Left lung (tissue), 10 donors: ENCODE measurements around the gene NFIC. TPM values are rescaled to one million over a fixed set of nuclear protein-coding genes. Genes with fewer than 3 reads are reported as not detected.

Source experiments
- ATAC-seq: fragments of 200-7000 bp; cut with Tn5 transposase; one replicate; pipeline ENCODE4 v1.9.1; 2020; ENCODE audit warnings: moderate library complexity
- DNase-seq, 4 donors: peaks; one replicate each; pipeline ENCODE4 v3.0.0-alpha.2; 2013 to 2020
- H3K27ac ChIP-seq, 2 donors: fragments of 200-600 bp; sonication (generic) in 1 of 2; one replicate each; pipeline versions ENCODE4 v1.5.0 to v1.8.0; 2020 to 2021
- H3K27me3 ChIP-seq, 2 donors: fragments of 200-600 bp; sonication (generic) in 1 of 2; one replicate each; pipeline versions ENCODE4 v1.5.0 to v1.8.0; 2020 to 2021
- H3K36me3 ChIP-seq, 2 donors: fragments of 200-600 bp; sonication (generic) in 1 of 2; one replicate each; pipeline versions ENCODE4 v1.5.0 to v1.8.0; 2020 to 2021
- H3K4me1 ChIP-seq, 2 donors: fragments of 200-600 bp; one replicate each; pipeline ENCODE4 v1.8.0; 2021
- H3K4me3 ChIP-seq, 2 donors: fragments of 200-600 bp; sonication (generic) in 1 of 2; one replicate each; pipeline versions ENCODE4 v1.5.0 to v1.8.0; 2020 to 2021; ENCODE audit warnings: mild to moderate bottlenecking in 1 of 2
- H3K9me3 ChIP-seq, 2 donors: fragments of 200-600 bp; sonication (generic) in 1 of 2; one replicate each; pipeline versions ENCODE4 v1.5.0 to v1.8.0; 2020 to 2021
- intact Hi-C, 2 donors: fragments of 100-400 bp; cut with DNase I; formaldehyde crosslinking; loops; one replicate each; pipeline versions ENCODE4 v1.11.2 to v1.14.2; 2022
- polyA plus RNA-seq, 6 donors: library from polyadenylated mRNA; unstranded; fragments of 120-200 nt; gene quantifications; one replicate each; pipeline ENCODE4 v1.2.1, GENCODE V29; 2013; ENCODE audit not compliant: insufficient read length in 6 of 6
- total RNA-seq, 2 donors: library from RNA; stranded (reverse); fragmentation: NEBNext Ultra II Directional; extraction: Animal tissue kit (Norgen Biotek cat#: 25700); gene quantifications; one replicate each; pipeline ENCODE4 v1.2.1, GENCODE V29; 2021
- TF ChIP-seq, protein P1 (sequence below), 2 donors: fragments of 200-600 bp; sonication (generic) in 1 of 2; IDR thresholded peaks; one replicate each; pipeline versions ENCODE4 v1.5.0 to v1.8.0; 2021; ENCODE audit warnings: antibody characterized with exemption in 2 of 2
- donor health status: DM: no; HTN: yes; CAD: no.
- donor health status: DM: no; HTN: no; CAD: no.

The NFIC gene
- total and polyA plus RNA-seq, 8 donors, result 37.2 to 163 (median 55.7) TPM

DNA sequence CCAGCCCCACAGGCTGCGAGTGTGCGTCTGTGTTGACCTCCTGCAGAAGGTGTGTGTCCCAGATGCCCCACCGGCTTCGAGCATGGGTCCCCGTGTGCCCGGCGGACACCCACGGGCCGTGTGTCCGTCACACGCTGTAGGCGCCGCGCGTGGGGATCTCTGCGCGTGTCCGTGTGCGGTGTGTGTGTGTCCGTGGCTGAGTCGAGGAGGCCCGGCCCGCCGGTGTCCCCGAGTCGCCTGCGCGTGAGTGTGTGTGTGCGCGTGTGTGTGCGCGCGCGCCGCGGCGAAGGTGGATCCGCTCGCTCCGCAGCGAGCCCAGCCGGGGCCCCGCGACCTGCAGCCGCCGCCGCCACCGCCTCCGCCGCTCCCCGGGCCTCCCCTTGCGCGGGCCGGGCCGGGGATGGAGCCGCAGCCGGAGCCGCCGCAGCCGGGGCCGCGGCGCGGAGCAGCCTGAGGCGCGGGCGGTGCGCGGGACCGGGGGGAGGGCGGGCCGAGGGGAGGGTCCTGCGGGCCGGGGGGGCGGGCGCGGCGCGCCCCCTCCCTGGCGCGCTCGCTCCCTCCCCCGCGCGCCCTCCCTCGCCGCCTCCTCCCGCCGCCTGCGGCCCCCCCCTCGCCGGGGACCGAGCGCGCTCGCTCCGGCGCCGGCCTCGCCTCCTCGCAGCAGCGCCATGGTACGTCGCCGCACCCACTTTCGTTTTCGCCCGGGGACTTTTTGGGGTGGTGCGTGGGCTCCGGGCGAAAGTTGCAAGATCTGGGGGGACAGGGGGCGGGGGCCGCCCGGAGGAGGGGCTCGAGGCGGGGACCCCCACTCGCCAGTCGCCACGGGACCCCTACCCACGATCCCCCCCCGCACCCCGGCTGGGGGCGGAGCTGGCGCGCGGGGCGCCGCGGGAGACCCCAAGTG, 7.1 kb upstream of the NFIC start:
- Histone ChIP-seq H3K4me3 (peak overlapping the region; percentile 80 to 90), H3K27me3 (peaks cover 0 to 12% of the 10 kb centered on the region in 2 donors), H3K27ac (peak overlapping the region; percentile 95 to 97), H3K9me3 (no peaks in the 10 kb centered on the region), H3K36me3 (no peaks in the 10 kb centered on the region), H3K4me1 (peaks cover 11 to 41% of the 10 kb centered on the region in 2 donors)
- peak; percentile 65 for ATAC-seq
- TF ChIP-seq, protein P1, sequence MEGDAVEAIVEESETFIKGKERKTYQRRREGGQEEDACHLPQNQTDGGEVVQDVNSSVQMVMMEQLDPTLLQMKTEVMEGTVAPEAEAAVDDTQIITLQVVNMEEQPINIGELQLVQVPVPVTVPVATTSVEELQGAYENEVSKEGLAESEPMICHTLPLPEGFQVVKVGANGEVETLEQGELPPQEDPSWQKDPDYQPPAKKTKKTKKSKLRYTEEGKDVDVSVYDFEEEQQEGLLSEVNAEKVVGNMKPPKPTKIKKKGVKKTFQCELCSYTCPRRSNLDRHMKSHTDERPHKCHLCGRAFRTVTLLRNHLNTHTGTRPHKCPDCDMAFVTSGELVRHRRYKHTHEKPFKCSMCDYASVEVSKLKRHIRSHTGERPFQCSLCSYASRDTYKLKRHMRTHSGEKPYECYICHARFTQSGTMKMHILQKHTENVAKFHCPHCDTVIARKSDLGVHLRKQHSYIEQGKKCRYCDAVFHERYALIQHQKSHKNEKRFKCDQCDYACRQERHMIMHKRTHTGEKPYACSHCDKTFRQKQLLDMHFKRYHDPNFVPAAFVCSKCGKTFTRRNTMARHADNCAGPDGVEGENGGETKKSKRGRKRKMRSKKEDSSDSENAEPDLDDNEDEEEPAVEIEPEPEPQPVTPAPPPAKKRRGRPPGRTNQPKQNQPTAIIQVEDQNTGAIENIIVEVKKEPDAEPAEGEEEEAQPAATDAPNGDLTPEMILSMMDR (IDR thresholded peaks at IDR 0.05), result no peak
- peak in 3 of 4 donors; percentile 69 to 91 (median 72) for DNase-seq
- intact Hi-C loops, result no loop called here

DNA sequence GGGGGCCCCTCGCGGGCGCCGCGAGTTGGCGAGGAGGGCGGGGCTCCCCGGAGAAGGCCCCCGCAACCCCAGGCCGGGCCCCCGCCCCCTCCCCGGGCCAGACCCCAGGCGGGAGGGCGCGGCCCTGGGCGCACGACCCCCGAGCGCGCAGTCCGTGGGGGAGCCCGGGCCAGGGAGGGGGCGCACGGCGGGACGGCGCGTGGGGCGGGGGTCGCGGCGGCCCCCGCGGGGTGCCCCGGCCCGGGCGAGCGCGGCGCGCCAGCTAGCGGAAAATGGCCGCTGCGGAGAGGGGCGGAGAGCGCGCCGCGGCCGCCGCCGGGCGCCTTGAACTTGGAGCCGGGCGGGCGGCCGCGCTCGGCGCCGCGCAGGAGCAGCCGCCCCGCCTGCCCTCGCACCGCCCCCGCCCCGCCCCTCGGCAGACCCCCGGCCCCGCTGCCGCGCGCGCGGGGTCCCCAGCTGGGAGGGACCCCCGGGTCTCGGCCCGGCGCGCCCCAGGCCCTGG, 6.4 kb upstream of the NFIC start:
- no peak for DNase-seq
- no peak for ATAC-seq
- intact Hi-C loops, result no loop called here

DNA sequence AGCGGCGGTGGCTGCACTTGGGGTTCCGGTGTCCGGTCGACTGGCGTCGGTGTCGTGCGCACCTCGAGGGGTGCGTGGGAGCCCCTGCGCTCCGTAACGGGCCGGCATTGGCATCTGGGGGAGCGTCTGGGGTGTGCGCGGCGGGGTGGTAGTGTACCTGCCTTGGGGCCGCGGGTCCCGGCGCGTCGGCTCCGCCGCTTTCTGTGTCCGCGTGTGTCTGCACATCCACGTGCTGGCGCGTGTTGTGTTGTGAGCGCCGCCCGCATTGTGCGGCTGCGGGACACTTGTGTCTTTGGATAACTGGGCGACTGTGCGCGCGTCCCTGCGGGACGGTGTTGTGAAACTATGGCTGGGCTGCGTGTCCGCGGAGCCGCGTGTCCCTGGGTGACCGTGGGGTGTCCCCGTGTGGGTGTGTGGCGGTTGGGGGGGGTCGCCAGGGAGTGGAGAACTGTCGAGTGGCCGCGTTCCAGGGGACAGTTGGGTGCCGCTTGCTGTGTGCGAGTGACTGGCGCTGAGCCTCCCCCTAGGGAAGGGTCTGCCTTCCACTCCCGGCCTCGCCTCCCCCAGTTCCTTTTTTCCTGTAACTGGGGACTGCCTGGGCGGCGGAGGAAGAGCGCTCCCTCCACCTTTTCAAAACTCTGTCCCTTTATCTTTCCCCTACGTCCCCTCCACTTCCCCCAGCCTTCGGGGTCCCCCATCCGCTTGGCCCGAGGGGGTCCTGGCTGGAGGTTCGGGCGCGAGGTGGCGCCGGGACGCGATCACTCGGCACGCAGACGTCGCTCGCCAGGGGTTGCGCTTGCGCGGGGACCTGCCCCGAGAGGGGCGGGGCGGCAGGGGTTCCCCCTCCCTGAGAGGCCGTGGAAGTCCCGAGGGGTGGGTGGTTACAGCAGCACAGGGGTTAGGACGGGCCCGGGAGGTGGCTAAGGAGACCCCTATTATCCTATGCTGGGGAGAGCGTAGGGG, 5.7 kb upstream of the NFIC start:
- peaks cover 21 to 56% of the 10 kb centered on the region in 2 donors for H3K4me1 ChIP-seq
- intact Hi-C loops, result no loop called here
- H3K36me3 ChIP-seq, result no peaks in the 10 kb centered on the region
- H3K9me3 ChIP-seq, result no peaks in the 10 kb centered on the region
- ATAC-seq (peak; percentile 60), DNase-seq (peak in 3 of 4 donors; percentile 69 to 93 (median 74))
- peak overlapping the region; percentile 59 to 90 for H3K4me3 ChIP-seq
- TF ChIP-seq, protein P1 (IDR thresholded peaks at IDR 0.05), result no peak
- peaks cover 0 to 12% of the 10 kb centered on the region in 2 donors for H3K27me3 ChIP-seq
- peak overlapping the region; percentile 86 to 88 for H3K27ac ChIP-seq

More for the DNA sequence above, 6.4 kb upstream of the NFIC start:
- Histone ChIP-seq H3K9me3 (no peaks in the 10 kb centered on the region), H3K4me3 (peak overlapping the region; percentile 80 to 90), H3K27ac (peak overlapping the region; percentile 95 to 97), H3K27me3 (peaks cover 0 to 12% of the 10 kb centered on the region in 2 donors), H3K4me1 (peaks cover 13 to 48% of the 10 kb centered on the region in 2 donors), H3K36me3 (no peaks in the 10 kb centered on the region)
- TF ChIP-seq, protein P1 (IDR thresholded peaks at IDR 0.05), result no peak

DNA sequence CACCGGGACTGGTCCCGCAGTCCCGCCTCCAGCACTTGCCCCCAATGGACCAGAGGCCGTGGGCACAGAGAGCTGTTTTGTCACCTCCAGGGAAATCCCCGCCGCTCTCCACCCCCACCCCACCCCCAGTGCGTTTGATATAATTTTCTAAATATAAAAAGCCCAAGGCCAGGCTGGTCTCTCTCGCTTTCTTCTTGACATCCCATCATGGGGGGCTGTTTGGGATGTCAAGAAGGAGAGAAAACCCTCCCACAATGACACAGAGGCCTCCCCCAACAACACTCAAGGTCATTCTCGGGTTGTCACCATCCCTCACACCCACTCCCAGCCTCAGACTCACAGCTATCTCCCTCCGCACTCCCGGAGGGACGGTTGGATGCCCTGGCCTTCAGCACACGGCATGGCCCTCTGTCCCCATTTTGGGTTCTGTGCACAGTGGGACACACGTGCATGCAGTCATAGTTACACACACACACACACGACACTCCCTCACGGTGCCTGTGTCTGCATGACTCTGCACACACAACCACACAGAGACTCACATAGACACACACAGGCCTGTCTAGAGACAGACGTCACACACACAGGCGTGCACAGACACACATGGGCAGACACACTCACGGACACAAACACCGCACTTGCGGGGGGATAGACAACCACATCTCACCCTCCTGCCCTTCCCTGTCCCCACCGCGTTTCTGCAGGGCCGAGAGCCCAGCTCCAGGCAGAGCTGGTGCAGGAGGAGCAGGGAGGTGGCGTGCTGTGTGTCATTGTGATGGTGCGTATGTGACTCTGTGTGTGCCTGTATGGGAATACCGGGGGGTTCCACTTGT, 4.8 kb upstream of the NFIC start:
- peaks cover 0 to 12% of the 10 kb centered on the region in 2 donors for H3K27me3 ChIP-seq
- DNase-seq (no peak), ATAC-seq (no peak)
- intact Hi-C loops, result no loop called here
- no peaks in the 10 kb centered on the region for H3K9me3 ChIP-seq
- peaks cover 22 to 58% of the 10 kb centered on the region in 2 donors for H3K4me1 ChIP-seq
- peak overlapping the region; percentile 86 to 88 for H3K27ac ChIP-seq
- peak overlapping the region; percentile 59 to 90 for H3K4me3 ChIP-seq
- TF ChIP-seq, protein P1 (IDR thresholded peaks at IDR 0.05), result no peak
- no peaks in the 10 kb centered on the region for H3K36me3 ChIP-seq
